Measurements from ENCODE around the gene MFF. TPM values are rescaled to one million over a fixed set of nuclear protein-coding genes. Genes with fewer than 3 reads are reported as not detected.

The MFF gene
- total and polyA plus RNA-seq, 2 donors (not counting 3 experiments of a cell fraction or from before 2014, with no cell fraction given), result 36.3 to 65.1 TPM

GRCh38 chr2:227312579-227312978, 12.5 kb upstream of the MFF start:
- Histone ChIP-seq H3K27me3 (ENCODE audit: control insufficient read depth in 2 of 2, insufficient read depth in 2 of 2, low read length in 2 of 2) (peaks cover 0 to 2% of the 10 kb centered on the region in 2 experiments), H3K79me2 (ENCODE audit: control insufficient read depth, insufficient read depth, low read length) (no peaks in the 10 kb centered on the region), H4K20me1 (replicated peaks; ENCODE audit: control insufficient read depth, extremely low read depth, insufficient read depth, low read length) (no peaks in the 10 kb centered on the region), H3K9me1 (replicated peaks; ENCODE audit: control insufficient read depth, extremely low read depth, insufficient read depth, low read length) (no peaks in the 10 kb centered on the region), H3K9ac (replicated peaks; ENCODE audit: extremely low read depth, insufficient read depth, low read length) (no peak overlapping the region), H3K9me3 (replicated peaks; ENCODE audit: control insufficient read depth, insufficient read depth, low read length) (no peaks in the 10 kb centered on the region), H2AFZ (ENCODE audit: low read depth, low read length) (no peak overlapping the region), H3K4me3 (replicated peaks in 1 of 3; ENCODE audit: insufficient read depth in 1 of 3, low read depth in 1 of 3, low read length in 3 of 3) (no peak overlapping the region), H3K36me3 (ENCODE audit: control insufficient read depth in 2 of 2, extremely low read depth in 1 of 2, insufficient read depth in 2 of 2, low read length in 2 of 2) (no peaks in the 10 kb centered on the region), H3K27ac (ENCODE audit: insufficient read depth, low read depth, low read length) (no peak overlapping the region), H3K4me1 (ENCODE audit: control insufficient read depth, extremely low read depth, insufficient read depth, low read length) (no peaks in the 10 kb centered on the region), H3K4me2 (ENCODE audit: insufficient read depth, low read length) (no peak overlapping the region)
- no peak for TF ChIP-seq CTCF (IDR thresholded peaks at IDR 0.05; ENCODE audit: extremely low read depth in 1 of 2, insufficient read depth in 1 of 2, low read depth in 1 of 2, low read length in 2 of 2)
- TF ChIP-seq FOS (IDR thresholded peaks at IDR 0.05; ENCODE audit: borderline replicate concordance, insufficient read depth, low read length), result no peak
- no peak for TF ChIP-seq MAX (IDR thresholded peaks at IDR 0.05; ENCODE audit: insufficient read depth, insufficient read length)
- TF ChIP-seq POLR2A (IDR thresholded peaks at IDR 0.05; ENCODE audit: low read depth, low read length), result no peak
- TF ChIP-seq POLR2AphosphoS5 (IDR thresholded peaks at IDR 0.05; ENCODE audit: insufficient read depth, low read depth, low read length), result no peak
- TF ChIP-seq JUN (IDR thresholded peaks at IDR 0.05; ENCODE audit: borderline replicate concordance, insufficient read depth, insufficient read length, low read depth), result no peak
- TF ChIP-seq EZH2 (IDR thresholded peaks at IDR 0.05; ENCODE audit: borderline replicate concordance, low read depth, low read length, severe bottlenecking), result no peak
- no peak for TF ChIP-seq GATA2 (IDR thresholded peaks at IDR 0.05; ENCODE audit: insufficient read depth, insufficient read length, low read depth, low read length)
- CTCF ChIA-PET, result no interaction called here
- BruUV-seq (replicated peaks), result no TSS peak
- intact Hi-C loops (cut with micrococcal nuclease), result no loop called here
- no peak for FAIRE-seq
- POLR2A ChIA-PET, result no interaction called here
- DNase-seq (ENCODE audit: low read depth, low spot score), result no peak
- dilution Hi-C loops (cut with MboI; ENCODE audit: extremely low pct_ligation_motif_present, low sequenced_read_pairs), result no loop called here

All from endothelial cell of umbilical vein (primary cell).